Activated CD4-positive, alpha-beta memory T cell treated with anti-CD3 and anti-CD28 coated beads for 36 hours (primary cell): ENCODE measurements around the gene SLC16A7. TPM values are rescaled to one million over a fixed set of nuclear protein-coding genes. Genes with fewer than 3 reads are reported as not detected.

Experiments
- CTCF ChIA-PET: fragments of 350-600 bp; sonication (Branson Sonifier 250); formaldehyde crosslinking; loops from one replicate; lab custom pipeline; 2021; ENCODE audit warnings: antibody characterized with exemption, inconsistent platforms; lab: Charles Lee
- POLR2A ChIA-PET: fragments of 350-600 bp; sonication (Branson Sonifier 250); formaldehyde crosslinking; loops from one replicate; lab custom pipeline; 2021; ENCODE audit warnings: antibody characterized with exemption; lab: Charles Lee
- DNase-seq: peaks from one replicate; pipeline ENCODE4 v3.0.0-alpha.2; 2020
- H3K27ac Mint-ChIP-seq: one replicate; pipeline ENCODE4 v1.8.0; 2021; ENCODE audit warnings: mixed read lengths
- H3K27me3 Mint-ChIP-seq: one replicate; pipeline ENCODE4 v1.8.0; 2021; ENCODE audit warnings: mixed read lengths
- H3K36me3 Mint-ChIP-seq: one replicate; pipeline ENCODE4 v1.8.0; 2021; ENCODE audit warnings: mixed read lengths
- H3K4me1 Mint-ChIP-seq: one replicate; pipeline ENCODE4 v1.8.0; 2021; ENCODE audit warnings: low read depth, mixed read lengths
- H3K4me3 Mint-ChIP-seq: one replicate; pipeline ENCODE4 v1.8.0; 2021; ENCODE audit warnings: mild to moderate bottlenecking, mixed read lengths
- H3K9me3 Mint-ChIP-seq: one replicate; pipeline ENCODE4 v1.8.0; 2021; ENCODE audit warnings: mixed read lengths
- intact Hi-C: fragments of 100-400 bp; cut with micrococcal nuclease; formaldehyde crosslinking; loops from one replicate; pipeline ENCODE4 v1.15.1; 2023
- total RNA-seq, 2 experiments: library from RNA; stranded (reverse); gene quantifications; one replicate each; pipeline ENCODE4 v1.2.3, GENCODE V29; 2021

Gene SLC16A7
- total RNA-seq, 2 experiments from 2014 or later = 35.8 to 36.6 TPM

GRCh38 chr12:59833408-59833807 lies 237.6 kb downstream of the SLC16A7 start:
- no peak for DNase-seq
- H3K27me3 Mint-ChIP-seq = peaks cover 2% of the 10 kb centered on the region
- ChIA-PET POLR2A (no interaction called here), CTCF (interaction anchor here (0.6 kb wide), 1 partner anchor 329 kb away, joined by 4 read pairs; no protein-coding TSS in a partner anchor)
- H3K9me3 Mint-ChIP-seq = no peaks in the 10 kb centered on the region
- intact Hi-C loops = loop anchor here (10.0 kb wide), 1 partner anchor 399 kb away; no protein-coding TSS in a partner anchor
- no peak overlapping the region for H3K27ac Mint-ChIP-seq
- H3K36me3 Mint-ChIP-seq = no peaks in the 10 kb centered on the region
- no peak overlapping the region for H3K4me3 Mint-ChIP-seq
- H3K4me1 Mint-ChIP-seq = no peaks in the 10 kb centered on the region

GRCh38 chr12:59834659-59835474 lies 239.0 kb downstream of the SLC16A7 start:
- H3K4me1 Mint-ChIP-seq = no peaks in the 10 kb centered on the region
- no peak for DNase-seq
- no peaks in the 10 kb centered on the region for H3K36me3 Mint-ChIP-seq
- ChIA-PET CTCF (interaction anchor here (0.6 to 1.9 kb wide), 20 partner anchors 8 to 446 kb away, joined by 3 to 16 read pairs (median 4); no protein-coding TSS in a partner anchor), POLR2A (no interaction called here)
- no peaks in the 10 kb centered on the region for H3K9me3 Mint-ChIP-seq
- no peak overlapping the region for H3K4me3 Mint-ChIP-seq
- intact Hi-C loops = loop anchor here (1.0 to 10.0 kb wide), 2 partner anchors 400 to 432 kb away; no protein-coding TSS in a partner anchor
- H3K27me3 Mint-ChIP-seq = peaks cover 2% of the 10 kb centered on the region
- no peak overlapping the region for H3K27ac Mint-ChIP-seq
